MCF 10A (cell line): ENCODE results near the gene SYT14. TPM values are rescaled to one million over a fixed set of nuclear protein-coding genes. Genes with fewer than 3 reads are reported as not detected.
"Not testable (repeated sequence)": the region's sequence is repeated elsewhere in the genome, so short reads cannot be mapped to it uniquely, and the experiment has no call there.

Source experiments
- BruUV-seq: library from RNA; stranded (reverse); fragments of 400-500 nt; replicated peaks from 2 replicates; lab custom pipeline; 2021; lab: Mats Ljungman, UMichigan
- CTCF ChIA-PET: fragments of 300-600 bp; sonication (Branson Sonifier 250); formaldehyde crosslinking; extraction: SDS; loops from one replicate; lab custom pipeline; 2021; ENCODE audit warnings: antibody characterized with exemption, inconsistent platforms; lab: Yijun Ruan, JAX
- POLR2A ChIA-PET: fragments of 300-600, 350-650 bp; sonication (Branson Sonifier 250); formaldehyde crosslinking; extraction: SDS; loops from one replicate; lab custom pipeline; 2020; ENCODE audit warnings: antibody characterized with exemption, inconsistent platforms; lab: Yijun Ruan, JAX
- DNase-seq: peaks from one replicate; pipeline ENCODE4 v3.0.0-alpha.2; 2018; ENCODE audit not compliant: unreplicated experiment
- H3K27ac Mint-ChIP-seq: one replicate; pipeline ENCODE4 v1.8.0; 2022; ENCODE audit warnings: mild to moderate bottlenecking, low read depth, mixed read lengths; ENCODE audit not compliant: unreplicated experiment
- H3K27me3 Mint-ChIP-seq: one replicate; pipeline ENCODE4 v1.8.0; 2022; ENCODE audit warnings: mixed read lengths; ENCODE audit not compliant: insufficient read depth, unreplicated experiment
- H3K36me3 Mint-ChIP-seq: one replicate; pipeline ENCODE4 v1.8.0; 2022; ENCODE audit warnings: mild to moderate bottlenecking, moderate library complexity, mixed read lengths; ENCODE audit not compliant: insufficient read depth, unreplicated experiment
- H3K4me1 Mint-ChIP-seq: one replicate; pipeline ENCODE4 v1.8.0; 2022; ENCODE audit warnings: mixed read lengths; ENCODE audit not compliant: insufficient read depth, unreplicated experiment
- H3K4me3 Mint-ChIP-seq: one replicate; pipeline ENCODE4 v1.8.0; 2022; ENCODE audit warnings: mild to moderate bottlenecking, moderate library complexity, mixed read lengths; ENCODE audit not compliant: unreplicated experiment
- H3K9me3 Mint-ChIP-seq: one replicate; pipeline ENCODE4 v1.8.0; 2022; ENCODE audit warnings: mixed read lengths; ENCODE audit not compliant: unreplicated experiment
- CTCF ChIP-seq: fragments of 200-600 bp; IDR thresholded peaks from one replicate; pipeline ENCODE4 v1.8.0; 2022; ENCODE audit warnings: antibody characterized with exemption, mild to moderate bottlenecking; ENCODE audit not compliant: unreplicated experiment
- intact Hi-C: fragments of 100-400 bp; cut with micrococcal nuclease; formaldehyde crosslinking; loops from 2 replicates; pipeline ENCODE4 v1.14.1; 2022
- total RNA-seq: library from RNA; stranded (reverse); gene quantifications from 2 replicates; pipeline ENCODE4 v1.2.3, GENCODE V29; 2022

Gene SYT14
- total RNA-seq, 1 experiment from 2014 or later, result 0.79 TPM

- H3K27ac Mint-ChIP-seq, result no peak overlapping the region
- H3K4me3 Mint-ChIP-seq, result no peak overlapping the region
- TF ChIP-seq CTCF, result no peak
- POLR2A ChIA-PET, result interaction anchor here (0.8 kb wide), 1 partner anchor 80 kb away, joined by 3 read pairs; no protein-coding TSS in a partner anchor
- intact Hi-C loops, result no loop called here
- CTCF ChIA-PET, result interaction anchor here (0.9 kb wide), 1 partner anchor 103 kb away, joined by 5 read pairs; no protein-coding TSS in a partner anchor
- no peaks in the 10 kb centered on the region for H3K27me3 Mint-ChIP-seq
- DNase-seq, result no peak
- H3K9me3 Mint-ChIP-seq, result peaks cover 3% of the 10 kb centered on the region
- H3K36me3 Mint-ChIP-seq, result no peaks in the 10 kb centered on the region
- no TSS peak for BruUV-seq
- no peaks in the 10 kb centered on the region for H3K4me1 Mint-ChIP-seq
Observed at GRCh38 chr1:209962856-209963255, 24.8 kb downstream of the SYT14 start.

GRCh38 chr1:209965996-209966395, 28.0 kb downstream of the SYT14 start:
- H3K27ac Mint-ChIP-seq, result no peak overlapping the region
- no peak for DNase-seq
- no peaks in the 10 kb centered on the region for H3K4me1 Mint-ChIP-seq
- intact Hi-C loops, result no loop called here
- TF ChIP-seq CTCF, result no peak
- no peaks in the 10 kb centered on the region for H3K9me3 Mint-ChIP-seq
- ChIA-PET POLR2A (no interaction called here), CTCF (interaction anchor here (1.0 kb wide), 1 partner anchor 106 kb away, joined by 4 read pairs; no protein-coding TSS in a partner anchor)
- H3K36me3 Mint-ChIP-seq, result no peaks in the 10 kb centered on the region
- no peaks in the 10 kb centered on the region for H3K27me3 Mint-ChIP-seq
- BruUV-seq, result no TSS peak
- H3K4me3 Mint-ChIP-seq, result no peak overlapping the region

GRCh38 chr1:209978721-209979120, 40.7 kb downstream of the SYT14 start:
- ChIA-PET POLR2A (interaction anchor here (1.0 to 1.4 kb wide), 2 partner anchors 48 to 118 kb away, joined by 3 to 4 read pairs; no protein-coding TSS in a partner anchor), CTCF (interaction anchor here (0.6 to 20.8 kb wide), 6 partner anchors 10 to 376 kb away, joined by 3 to 814 read pairs (median 3); no protein-coding TSS in a partner anchor)
- H3K27ac Mint-ChIP-seq, H3K4me3 Mint-ChIP-seq, H3K9me3 Mint-ChIP-seq, H3K36me3 Mint-ChIP-seq, H3K27me3 Mint-ChIP-seq, BruUV-seq, DNase-seq, intact Hi-C loops, H3K4me1 Mint-ChIP-seq: not testable (repeated sequence)

GRCh38 chr1:209983953-209984352, 45.9 kb downstream of the SYT14 start:
- ChIA-PET CTCF (interaction anchor here (0.9 to 20.8 kb wide), 7 partner anchors 75 to 161 kb away, joined by 3 to 814 read pairs (median 4); no protein-coding TSS in a partner anchor), POLR2A (interaction anchor here (0.6 to 1.8 kb wide), 3 partner anchors 10 to 532 kb away, joined by 3 to 9 read pairs (median 3); no protein-coding TSS in a partner anchor)
- no peaks in the 10 kb centered on the region for H3K36me3 Mint-ChIP-seq
- no TSS peak for BruUV-seq
- no peaks in the 10 kb centered on the region for H3K27me3 Mint-ChIP-seq
- DNase-seq, result no peak
- H3K4me3 Mint-ChIP-seq, result no peak overlapping the region
- H3K4me1 Mint-ChIP-seq, result peaks cover 11% of the 10 kb centered on the region
- no peaks in the 10 kb centered on the region for H3K9me3 Mint-ChIP-seq
- H3K27ac Mint-ChIP-seq, result no peak overlapping the region
- no peak for TF ChIP-seq CTCF
- intact Hi-C loops, result no loop called here
